ENCODE measurements around the gene SIM2.

DNA sequence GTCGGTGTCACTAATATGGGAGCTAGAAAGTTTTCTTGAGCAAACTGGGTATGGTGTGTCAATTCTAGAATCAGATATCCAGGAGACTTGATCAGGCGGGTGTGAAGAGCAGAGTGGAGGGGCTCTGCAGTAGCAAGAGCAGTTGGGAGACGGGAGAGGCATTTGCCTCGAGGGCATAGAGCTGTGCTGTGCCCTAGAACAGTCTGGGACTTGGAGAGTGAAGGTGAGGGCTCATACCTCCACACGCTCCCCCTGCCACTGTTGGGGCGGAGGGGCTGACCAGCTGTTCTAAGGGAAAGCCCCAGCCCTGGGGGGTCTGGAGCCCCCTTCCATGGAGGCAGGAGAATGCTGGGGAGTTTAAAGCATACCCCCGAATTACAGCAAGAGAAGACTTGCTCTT lies 33.8 kb downstream of the SIM2 start:
- TF ChIP-seq, protein P1, sequence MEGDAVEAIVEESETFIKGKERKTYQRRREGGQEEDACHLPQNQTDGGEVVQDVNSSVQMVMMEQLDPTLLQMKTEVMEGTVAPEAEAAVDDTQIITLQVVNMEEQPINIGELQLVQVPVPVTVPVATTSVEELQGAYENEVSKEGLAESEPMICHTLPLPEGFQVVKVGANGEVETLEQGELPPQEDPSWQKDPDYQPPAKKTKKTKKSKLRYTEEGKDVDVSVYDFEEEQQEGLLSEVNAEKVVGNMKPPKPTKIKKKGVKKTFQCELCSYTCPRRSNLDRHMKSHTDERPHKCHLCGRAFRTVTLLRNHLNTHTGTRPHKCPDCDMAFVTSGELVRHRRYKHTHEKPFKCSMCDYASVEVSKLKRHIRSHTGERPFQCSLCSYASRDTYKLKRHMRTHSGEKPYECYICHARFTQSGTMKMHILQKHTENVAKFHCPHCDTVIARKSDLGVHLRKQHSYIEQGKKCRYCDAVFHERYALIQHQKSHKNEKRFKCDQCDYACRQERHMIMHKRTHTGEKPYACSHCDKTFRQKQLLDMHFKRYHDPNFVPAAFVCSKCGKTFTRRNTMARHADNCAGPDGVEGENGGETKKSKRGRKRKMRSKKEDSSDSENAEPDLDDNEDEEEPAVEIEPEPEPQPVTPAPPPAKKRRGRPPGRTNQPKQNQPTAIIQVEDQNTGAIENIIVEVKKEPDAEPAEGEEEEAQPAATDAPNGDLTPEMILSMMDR (IDR thresholded peaks at IDR 0.05) = no peak
- no peak for TF ChIP-seq POLR2A (IDR thresholded peaks at IDR 0.05)
